ENCODE measurements around the gene N4BP2L2.
A peak's percentile ranks its signal among the peaks of the same experiment; 100 is the strongest.

Gene N4BP2L2

GRCh38 chr13:32538143-32538620, 413 bp downstream of the N4BP2L2 start:
- peak overlapping the region; percentile 75 for H3K9ac ChIP-seq
- peak overlapping the region; percentile 73 for H2AFZ ChIP-seq (ENCODE audit: low read depth)
- no peaks in the 10 kb centered on the region for H4K20me1 ChIP-seq (ENCODE audit: insufficient read depth)
- peak overlapping the region; percentile 44; the same call in 1 of the 2 replicates for H3K4me2 ChIP-seq
- H3K36me3 ChIP-seq (ENCODE audit: insufficient read depth): peaks cover 6% of the 10 kb centered on the region; the same call in 1 of the 2 replicates
- H3K4me1 ChIP-seq (ENCODE audit: low read depth, poor library complexity, severe bottlenecking): peaks cover 8% of the 10 kb centered on the region
- H3K27me3 ChIP-seq (ENCODE audit: insufficient read depth, low read depth): no peaks in the 10 kb centered on the region
- no peak for TF ChIP-seq CTCF (conservative IDR thresholded peaks at IDR 0.05; ENCODE audit: low read depth, low read length)
- H3K27ac ChIP-seq: peak overlapping the region; percentile 83
- no peak overlapping the region for H3K4me3 ChIP-seq (IDR thresholded peaks at IDR 0.05; ENCODE audit: insufficient read depth, low read depth, low read length)
- H3K79me2 ChIP-seq (ENCODE audit: insufficient read depth, low read depth): peaks cover 14% of the 10 kb centered on the region

GRCh38 chr13:32537580-32538142, 934 bp downstream of the N4BP2L2 start:
- Histone ChIP-seq H2AFZ (ENCODE audit: low read depth) (peak overlapping the region; percentile 73; the same call in 1 of the 2 replicates), H3K79me2 (ENCODE audit: insufficient read depth, low read depth) (peaks cover 14% of the 10 kb centered on the region), H4K20me1 (ENCODE audit: insufficient read depth) (no peaks in the 10 kb centered on the region), H3K9ac (peak overlapping the region; percentile 75), H3K4me1 (ENCODE audit: low read depth, poor library complexity, severe bottlenecking) (peaks cover 8% of the 10 kb centered on the region), H3K4me3 (IDR thresholded peaks at IDR 0.05; ENCODE audit: insufficient read depth, low read depth, low read length) (no peak overlapping the region), H3K27me3 (ENCODE audit: insufficient read depth, low read depth) (no peaks in the 10 kb centered on the region), H3K27ac (peak overlapping the region; percentile 83), H3K36me3 (ENCODE audit: insufficient read depth) (peaks cover 6% of the 10 kb centered on the region; the same call in 1 of the 2 replicates), H3K4me2 (peak overlapping the region; percentile 44; the same call in 1 of the 2 replicates)
- no peak for TF ChIP-seq CTCF (conservative IDR thresholded peaks at IDR 0.05; ENCODE audit: low read depth, low read length)

GRCh38 chr13:32535748-32536147, 2.8 kb downstream of the N4BP2L2 start:
- Histone ChIP-seq H3K4me2 (no peak overlapping the region), H3K79me2 (ENCODE audit: insufficient read depth, low read depth) (peaks cover 16% of the 10 kb centered on the region), H3K4me3 (IDR thresholded peaks at IDR 0.05; ENCODE audit: insufficient read depth, low read depth, low read length) (no peak overlapping the region), H3K9ac (no peak overlapping the region), H3K4me1 (ENCODE audit: low read depth, poor library complexity, severe bottlenecking) (peaks cover 17% of the 10 kb centered on the region), H3K27ac (no peak overlapping the region), H2AFZ (ENCODE audit: low read depth) (no peak overlapping the region), H3K36me3 (ENCODE audit: insufficient read depth) (peaks cover 6% of the 10 kb centered on the region; the same call in 1 of the 2 replicates), H4K20me1 (ENCODE audit: insufficient read depth) (no peaks in the 10 kb centered on the region), H3K27me3 (ENCODE audit: insufficient read depth, low read depth) (no peaks in the 10 kb centered on the region)
- TF ChIP-seq CTCF (conservative IDR thresholded peaks at IDR 0.05; ENCODE audit: low read depth, low read length): no peak

GRCh38 chr13:32535115-32535514, 3.5 kb downstream of the N4BP2L2 start:
- H3K4me2 ChIP-seq: no peak overlapping the region
- H3K36me3 ChIP-seq (ENCODE audit: insufficient read depth): peaks cover 6% of the 10 kb centered on the region; the same call in 1 of the 2 replicates
- H3K27ac ChIP-seq: no peak overlapping the region
- TF ChIP-seq CTCF (conservative IDR thresholded peaks at IDR 0.05; ENCODE audit: low read depth, low read length): no peak
- H3K4me3 ChIP-seq (IDR thresholded peaks at IDR 0.05; ENCODE audit: insufficient read depth, low read depth, low read length): no peak overlapping the region
- H3K9ac ChIP-seq: no peak overlapping the region
- no peaks in the 10 kb centered on the region for H4K20me1 ChIP-seq (ENCODE audit: insufficient read depth)
- no peak overlapping the region for H2AFZ ChIP-seq (ENCODE audit: low read depth)
- H3K4me1 ChIP-seq (ENCODE audit: low read depth, poor library complexity, severe bottlenecking): peaks cover 24% of the 10 kb centered on the region
- peaks cover 23% of the 10 kb centered on the region for H3K79me2 ChIP-seq (ENCODE audit: insufficient read depth, low read depth)
- no peaks in the 10 kb centered on the region for H3K27me3 ChIP-seq (ENCODE audit: insufficient read depth, low read depth)

Measured in KMS-11 (cell line).